ENCODE measurements around the gene SERF1B.
"Not testable (repeated sequence)": the region's sequence is repeated elsewhere in the genome, so short reads cannot be mapped to it uniquely, and the experiment has no call there.

DNA sequence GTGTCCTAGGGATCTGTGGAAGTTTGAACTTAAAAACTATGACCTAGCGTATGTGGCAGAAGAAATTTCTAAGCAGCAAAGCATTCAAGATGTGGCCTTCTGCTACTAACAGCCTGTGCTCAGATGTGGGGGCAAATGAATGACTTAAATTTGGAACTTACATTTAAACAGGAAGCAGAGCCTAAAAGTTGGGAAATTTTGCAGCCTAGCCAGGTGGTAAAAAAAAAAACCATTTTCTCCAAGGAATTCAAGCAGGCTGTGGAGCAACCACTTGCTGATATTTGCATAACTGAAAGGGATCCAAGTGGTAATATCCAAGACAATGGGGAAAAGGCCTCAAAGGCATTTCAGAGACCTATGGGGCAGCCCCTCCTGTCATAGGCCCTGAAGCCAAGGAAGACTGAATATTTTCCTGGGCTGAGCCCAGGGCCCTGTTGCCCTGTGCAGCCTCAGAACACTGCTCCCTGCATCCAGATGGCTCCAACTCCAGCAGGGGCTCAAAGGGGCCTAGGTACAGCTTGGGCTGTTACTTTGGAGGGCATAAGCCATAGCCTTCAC is 63.9 kb downstream of the SERF1B start:
- TF ChIP-seq POLR2A, CTCF, EP300, POLR2AphosphoS5 (IDR thresholded peaks at IDR 0.05): not testable (repeated sequence)

Data from stomach (tissue), 4 donors.